ENCODE results near the gene FBXO9.
"Not testable (repeated sequence)": the region's sequence is repeated elsewhere in the genome, so short reads cannot be mapped to it uniquely, and the experiment has no call there.

FBXO9 gene

DNA sequence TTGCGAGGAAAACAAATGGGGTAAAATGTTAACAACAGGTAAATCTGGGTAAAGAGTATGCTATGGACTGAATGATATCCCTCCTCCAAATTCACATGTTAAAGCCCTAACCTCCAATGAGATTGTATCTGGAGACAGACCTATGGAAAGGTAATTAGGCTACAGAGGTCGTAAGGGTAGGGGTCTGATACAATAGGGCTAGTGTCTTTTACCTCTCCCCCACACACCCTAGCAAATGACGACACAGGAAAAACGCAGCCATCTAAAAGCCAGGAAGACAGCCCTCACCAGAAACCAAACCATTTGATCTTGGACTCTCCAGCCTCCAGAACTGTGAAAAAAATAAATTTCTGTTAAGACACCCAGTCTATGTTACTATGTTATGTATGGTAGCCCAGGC is 20.6 kb upstream of the FBXO9 start:
- Histone ChIP-seq H3K4me3 (ENCODE audit: low read length) (no peak overlapping the region), H3K79me2 (ENCODE audit: low read length) (no peaks in the 10 kb centered on the region), H3K36me3 (replicated peaks; ENCODE audit: low read depth, low read length) (peaks cover 13% of the 10 kb centered on the region), H3K4me2 (ENCODE audit: low read length) (no peak overlapping the region), H3K9ac (ENCODE audit: low read length) (no peak overlapping the region), H3K9me3 (ENCODE audit: insufficient read depth, low read length) (no peaks in the 10 kb centered on the region), H3K27ac (ENCODE audit: low read length) (no peak overlapping the region), H3K4me1 (ENCODE audit: low read length) (no peaks in the 10 kb centered on the region), H4K20me1 (ENCODE audit: insufficient read depth, low read length) (no peaks in the 10 kb centered on the region), H2AFZ (ENCODE audit: low read depth, low read length) (no peak overlapping the region), H3K27me3 (ENCODE audit: low read depth, low read length) (no peaks in the 10 kb centered on the region)
- TF ChIP-seq EZH2phosphoT487 (IDR thresholded peaks at IDR 0.05; ENCODE audit: low read depth): no peak
- TF ChIP-seq, protein P1, sequence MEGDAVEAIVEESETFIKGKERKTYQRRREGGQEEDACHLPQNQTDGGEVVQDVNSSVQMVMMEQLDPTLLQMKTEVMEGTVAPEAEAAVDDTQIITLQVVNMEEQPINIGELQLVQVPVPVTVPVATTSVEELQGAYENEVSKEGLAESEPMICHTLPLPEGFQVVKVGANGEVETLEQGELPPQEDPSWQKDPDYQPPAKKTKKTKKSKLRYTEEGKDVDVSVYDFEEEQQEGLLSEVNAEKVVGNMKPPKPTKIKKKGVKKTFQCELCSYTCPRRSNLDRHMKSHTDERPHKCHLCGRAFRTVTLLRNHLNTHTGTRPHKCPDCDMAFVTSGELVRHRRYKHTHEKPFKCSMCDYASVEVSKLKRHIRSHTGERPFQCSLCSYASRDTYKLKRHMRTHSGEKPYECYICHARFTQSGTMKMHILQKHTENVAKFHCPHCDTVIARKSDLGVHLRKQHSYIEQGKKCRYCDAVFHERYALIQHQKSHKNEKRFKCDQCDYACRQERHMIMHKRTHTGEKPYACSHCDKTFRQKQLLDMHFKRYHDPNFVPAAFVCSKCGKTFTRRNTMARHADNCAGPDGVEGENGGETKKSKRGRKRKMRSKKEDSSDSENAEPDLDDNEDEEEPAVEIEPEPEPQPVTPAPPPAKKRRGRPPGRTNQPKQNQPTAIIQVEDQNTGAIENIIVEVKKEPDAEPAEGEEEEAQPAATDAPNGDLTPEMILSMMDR (IDR thresholded peaks at IDR 0.05; ENCODE audit: low read depth, low read length): no peak

GRCh38 chr6:53045891-53046673 is 19.1 kb upstream of the FBXO9 start:
- Histone ChIP-seq H3K27ac (ENCODE audit: low read length) (no peak overlapping the region), H3K79me2 (ENCODE audit: low read length) (no peaks in the 10 kb centered on the region), H3K9me3 (ENCODE audit: insufficient read depth, low read length) (no peaks in the 10 kb centered on the region), H2AFZ (ENCODE audit: low read depth, low read length) (no peak overlapping the region), H3K27me3 (ENCODE audit: low read depth, low read length) (no peaks in the 10 kb centered on the region), H4K20me1 (ENCODE audit: insufficient read depth, low read length) (no peaks in the 10 kb centered on the region), H3K4me2 (ENCODE audit: low read length) (no peak overlapping the region), H3K4me1 (ENCODE audit: low read length) (no peaks in the 10 kb centered on the region), H3K4me3 (ENCODE audit: low read length) (no peak overlapping the region), H3K36me3 (replicated peaks; ENCODE audit: low read depth, low read length) (no peaks in the 10 kb centered on the region), H3K9ac (ENCODE audit: low read length) (no peak overlapping the region)
- TF ChIP-seq EZH2phosphoT487 (IDR thresholded peaks at IDR 0.05; ENCODE audit: low read depth): no peak
- TF ChIP-seq, protein P1 (IDR thresholded peaks at IDR 0.05; ENCODE audit: low read depth, low read length): no peak

DNA sequence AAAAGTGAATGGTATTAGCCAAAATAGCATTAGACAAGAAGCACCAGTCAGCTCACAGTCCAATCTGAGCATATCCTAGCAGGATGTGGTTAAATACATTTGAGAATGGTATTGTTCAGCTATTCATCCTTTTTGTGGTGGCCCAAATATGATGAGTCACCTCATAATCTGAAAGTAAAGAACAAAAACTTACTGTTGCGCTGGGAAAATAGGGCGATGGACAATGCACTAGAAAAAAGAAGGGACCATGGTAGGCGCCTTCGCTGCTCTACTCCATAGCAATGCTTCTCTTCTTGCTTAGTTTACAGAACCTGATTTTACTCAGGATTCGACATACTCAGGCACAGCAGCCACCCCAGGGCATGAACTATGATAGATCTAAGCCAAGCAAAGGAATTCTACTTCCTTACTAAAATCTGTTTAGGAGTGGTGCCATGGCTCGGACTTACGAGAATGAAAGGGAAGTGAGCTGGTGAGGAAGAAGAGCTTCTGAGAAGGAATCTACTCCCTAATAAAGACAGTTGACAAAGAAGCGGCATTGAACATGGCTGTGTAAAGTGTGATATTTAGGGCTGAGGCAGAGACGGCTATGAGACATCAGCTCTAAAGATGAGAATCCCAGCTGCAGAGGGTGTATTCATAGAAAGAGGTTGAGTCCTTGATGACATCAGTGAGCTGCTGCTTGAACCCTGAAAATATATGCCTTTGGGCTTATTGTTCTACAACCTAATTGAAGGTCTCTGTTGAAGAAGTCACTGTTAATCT is 16.6 kb upstream of the FBXO9 start:
- Histone ChIP-seq H3K4me3 (ENCODE audit: low read length) (no peak overlapping the region), H3K9ac (ENCODE audit: low read length) (no peak overlapping the region), H3K79me2 (ENCODE audit: low read length) (no peaks in the 10 kb centered on the region), H3K9me3 (ENCODE audit: insufficient read depth, low read length) (no peaks in the 10 kb centered on the region), H4K20me1 (ENCODE audit: insufficient read depth, low read length) (no peaks in the 10 kb centered on the region), H2AFZ (ENCODE audit: low read depth, low read length) (no peak overlapping the region), H3K36me3 (replicated peaks; ENCODE audit: low read depth, low read length) (peaks cover 4% of the 10 kb centered on the region), H3K27me3 (ENCODE audit: low read depth, low read length) (no peaks in the 10 kb centered on the region), H3K4me2 (ENCODE audit: low read length) (no peak overlapping the region), H3K4me1 (ENCODE audit: low read length) (no peaks in the 10 kb centered on the region), H3K27ac (ENCODE audit: low read length) (no peak overlapping the region)
- TF ChIP-seq EZH2phosphoT487 (IDR thresholded peaks at IDR 0.05; ENCODE audit: low read depth): no peak
- TF ChIP-seq, protein P1 (IDR thresholded peaks at IDR 0.05; ENCODE audit: low read depth, low read length): no peak

DNA sequence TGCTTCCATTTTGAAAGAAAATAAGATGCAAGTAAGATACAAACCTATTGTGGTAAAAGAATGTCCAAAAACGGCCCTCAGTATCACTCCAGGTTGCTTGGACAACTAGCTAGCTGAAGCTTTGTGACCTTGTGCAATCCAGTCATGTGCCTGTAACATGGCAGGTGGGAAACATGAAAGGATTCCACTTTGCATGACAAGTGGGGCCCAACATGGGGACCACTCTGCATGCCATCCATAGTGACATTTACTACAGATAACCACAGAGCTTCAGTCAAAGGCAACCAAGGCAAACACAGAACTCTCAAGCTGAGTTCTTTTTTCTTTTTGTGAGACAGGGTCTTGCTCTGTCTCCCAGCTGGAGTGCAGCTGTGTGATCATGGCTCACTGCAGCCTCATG is 15.8 kb upstream of the FBXO9 start:
- Histone ChIP-seq H3K9me3 (ENCODE audit: insufficient read depth, low read length) (no peaks in the 10 kb centered on the region), H4K20me1 (ENCODE audit: insufficient read depth, low read length) (no peaks in the 10 kb centered on the region), H3K27ac (ENCODE audit: low read length) (no peak overlapping the region), H3K4me1 (ENCODE audit: low read length) (no peaks in the 10 kb centered on the region), H3K36me3 (replicated peaks; ENCODE audit: low read depth, low read length) (peaks cover 4% of the 10 kb centered on the region), H3K9ac (ENCODE audit: low read length) (no peak overlapping the region), H3K4me2 (ENCODE audit: low read length) (no peak overlapping the region), H3K79me2 (ENCODE audit: low read length) (no peaks in the 10 kb centered on the region), H2AFZ (ENCODE audit: low read depth, low read length) (no peak overlapping the region), H3K27me3 (ENCODE audit: low read depth, low read length) (no peaks in the 10 kb centered on the region), H3K4me3 (ENCODE audit: low read length) (no peak overlapping the region)
- no peak for TF ChIP-seq EZH2phosphoT487 (IDR thresholded peaks at IDR 0.05; ENCODE audit: low read depth)
- TF ChIP-seq, protein P1 (IDR thresholded peaks at IDR 0.05; ENCODE audit: low read depth, low read length): no peak

DNA sequence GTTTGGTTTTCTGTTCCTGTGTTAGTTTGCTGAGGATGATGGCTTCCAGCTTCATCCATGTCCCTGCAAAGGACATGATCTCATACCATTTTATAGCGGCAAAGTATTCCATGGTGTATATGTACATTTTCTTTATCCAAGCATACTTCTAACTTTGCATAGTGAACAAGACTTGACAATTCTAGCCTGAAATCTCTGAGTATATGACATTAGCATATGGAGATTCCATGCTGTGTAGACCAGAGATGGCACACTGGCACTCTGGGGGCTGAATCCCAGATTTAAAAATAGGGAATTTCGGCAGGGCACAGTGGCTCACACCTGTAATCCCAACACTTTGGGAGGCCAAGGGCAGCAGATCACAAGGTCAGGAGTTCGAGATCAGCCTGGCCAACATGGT is 13.1 kb upstream of the FBXO9 start:
- not testable (repeated sequence) for H3K36me3 ChIP-seq (replicated peaks; ENCODE audit: low read depth, low read length); H3K4me2 ChIP-seq (ENCODE audit: low read length); H2AFZ ChIP-seq (ENCODE audit: low read depth, low read length); H3K9me3 ChIP-seq (ENCODE audit: insufficient read depth, low read length); H3K79me2 ChIP-seq (ENCODE audit: low read length); H3K27me3 ChIP-seq (ENCODE audit: low read depth, low read length); H4K20me1 ChIP-seq (ENCODE audit: insufficient read depth, low read length); H3K9ac ChIP-seq (ENCODE audit: low read length); H3K27ac ChIP-seq (ENCODE audit: low read length); H3K4me1 ChIP-seq (ENCODE audit: low read length); H3K4me3 ChIP-seq (ENCODE audit: low read length)
